ENCODE measurements around the gene TSPAN11. TPM values are rescaled to one million over a fixed set of nuclear protein-coding genes. Genes with fewer than 3 reads are reported as not detected.

Gene TSPAN11
- total and polyA plus RNA-seq, 2 donors (not counting 3 experiments of a cell fraction or from before 2014, with no cell fraction given) = 2.1 to 3.9 TPM

GRCh38 chr12:31017535-31017934, 91.0 kb downstream of the TSPAN11 start:
- TF ChIP-seq EZH2 (IDR thresholded peaks at IDR 0.05; ENCODE audit: borderline replicate concordance, low read depth, low read length, severe bottlenecking) (no peak), POLR2AphosphoS5 (IDR thresholded peaks at IDR 0.05; ENCODE audit: insufficient read depth, low read depth, low read length) (no peak), MAX (IDR thresholded peaks at IDR 0.05; ENCODE audit: insufficient read depth, insufficient read length) (no peak), MYC (IDR thresholded peaks at IDR 0.05; ENCODE audit: low read depth, low read length) (no peak), CTCF (IDR thresholded peaks at IDR 0.05; ENCODE audit: extremely low read depth in 1 of 2, insufficient read depth in 1 of 2, low read depth in 1 of 2, low read length in 2 of 2) (no peak), FOS (IDR thresholded peaks at IDR 0.05; ENCODE audit: borderline replicate concordance, insufficient read depth, low read length) (no peak), POLR2A (IDR thresholded peaks at IDR 0.05; ENCODE audit: low read depth, low read length) (no peak), JUN (IDR thresholded peaks at IDR 0.05; ENCODE audit: borderline replicate concordance, insufficient read depth, insufficient read length, low read depth) (no peak), GATA2 (IDR thresholded peaks at IDR 0.05; ENCODE audit: insufficient read depth, insufficient read length, low read depth, low read length) (no peak)
- H3K27ac ChIP-seq (ENCODE audit: insufficient read depth, low read depth, low read length) = no peak overlapping the region
- no TSS peak for BruUV-seq (replicated peaks)
- peak; percentile 44 for DNase-seq (ENCODE audit: low read depth, low spot score)
- ChIA-PET CTCF (no interaction called here), POLR2A (no interaction called here)
- dilution Hi-C loops (cut with MboI; ENCODE audit: extremely low pct_ligation_motif_present, low sequenced_read_pairs) = no loop called here
- H4K20me1 ChIP-seq (replicated peaks; ENCODE audit: control insufficient read depth, extremely low read depth, insufficient read depth, low read length) = no peaks in the 10 kb centered on the region
- H3K4me1 ChIP-seq (ENCODE audit: control insufficient read depth, extremely low read depth, insufficient read depth, low read length) = peaks cover 23% of the 10 kb centered on the region
- no peak overlapping the region for H3K4me2 ChIP-seq (ENCODE audit: insufficient read depth, low read length)
- no peaks in the 10 kb centered on the region for H3K36me3 ChIP-seq (ENCODE audit: control insufficient read depth in 2 of 2, extremely low read depth in 1 of 2, insufficient read depth in 2 of 2, low read length in 2 of 2)
- H2AFZ ChIP-seq (ENCODE audit: low read depth, low read length) = no peak overlapping the region
- no peaks in the 10 kb centered on the region for H3K9me3 ChIP-seq (replicated peaks; ENCODE audit: control insufficient read depth, insufficient read depth, low read length)
- no peak for FAIRE-seq
- H3K4me3 ChIP-seq (replicated peaks in 1 of 3; ENCODE audit: insufficient read depth in 1 of 3, low read depth in 1 of 3, low read length in 3 of 3) = no peak overlapping the region
- peaks cover 0 to 5% of the 10 kb centered on the region in 2 experiments for H3K27me3 ChIP-seq (ENCODE audit: control insufficient read depth in 2 of 2, insufficient read depth in 2 of 2, low read length in 2 of 2)
- no peak overlapping the region for H3K9ac ChIP-seq (replicated peaks; ENCODE audit: extremely low read depth, insufficient read depth, low read length)
- no peaks in the 10 kb centered on the region for H3K9me1 ChIP-seq (replicated peaks; ENCODE audit: control insufficient read depth, extremely low read depth, insufficient read depth, low read length)
- intact Hi-C loops (cut with micrococcal nuclease) = no loop called here
- H3K79me2 ChIP-seq (ENCODE audit: control insufficient read depth, insufficient read depth, low read length) = no peaks in the 10 kb centered on the region
